ENCODE data around the gene FOXC1.

FOXC1 gene

GRCh38 chr6:1586256-1586655 lies 23.5 kb upstream of the FOXC1 start:
- TF ChIP-seq CTCF (IDR thresholded peaks at IDR 0.05; ENCODE audit: low read depth, low read length) (no peak), MYC (IDR thresholded peaks at IDR 0.05; ENCODE audit: low read depth, low read length) (no peak), POLR2A (IDR thresholded peaks at IDR 0.05; ENCODE audit: extremely low read depth, insufficient read length) (no peak)
- TF ChIP-seq, protein P1, sequence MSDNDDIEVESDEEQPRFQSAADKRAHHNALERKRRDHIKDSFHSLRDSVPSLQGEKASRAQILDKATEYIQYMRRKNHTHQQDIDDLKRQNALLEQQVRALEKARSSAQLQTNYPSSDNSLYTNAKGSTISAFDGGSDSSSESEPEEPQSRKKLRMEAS (IDR thresholded peaks at IDR 0.05; ENCODE audit: low read depth, low read length) = no peak

DNA sequence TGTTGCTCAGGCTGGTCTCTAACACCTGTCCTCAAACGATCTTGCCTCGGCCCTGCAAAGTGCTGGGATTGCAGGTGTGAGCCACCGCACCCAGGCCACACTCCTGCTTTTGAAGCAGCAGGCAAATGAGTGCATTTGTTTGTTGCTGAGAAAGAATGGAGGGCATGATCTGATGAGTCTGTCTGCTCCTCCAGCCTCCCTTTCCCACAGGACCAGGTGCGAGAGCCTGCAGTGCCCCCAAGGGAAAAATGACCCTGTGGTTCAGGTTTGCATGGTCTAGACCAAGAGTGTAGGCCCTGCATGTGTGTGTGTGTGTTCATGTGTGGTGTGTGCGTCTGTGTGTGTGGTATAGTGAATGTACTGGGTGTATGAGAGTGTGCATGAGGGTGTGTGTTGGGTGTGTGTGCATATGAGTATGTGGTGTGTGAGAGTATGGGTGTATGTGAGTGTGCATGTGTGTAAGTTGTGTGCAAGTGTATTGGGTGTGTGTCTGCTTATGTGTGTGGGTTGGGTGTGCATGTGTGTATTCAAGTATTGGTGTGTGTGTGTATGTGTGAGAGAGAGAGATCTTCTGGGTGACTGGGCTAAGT lies 22.8 kb upstream of the FOXC1 start:
- no peak for DNase-seq (ENCODE audit: low read depth)
- TF ChIP-seq MYC (IDR thresholded peaks at IDR 0.05; ENCODE audit: low read depth, low read length) (no peak), POLR2A (IDR thresholded peaks at IDR 0.05; ENCODE audit: extremely low read depth, insufficient read length) (no peak), CTCF (IDR thresholded peaks at IDR 0.05; ENCODE audit: low read depth, low read length) (no peak)
- TF ChIP-seq, protein P1 (IDR thresholded peaks at IDR 0.05; ENCODE audit: low read depth, low read length) = no peak

More at GRCh38 chr6:1586256-1586655, 23.5 kb upstream of the FOXC1 start:
- no peak overlapping the region for H3K4me3 ChIP-seq (ENCODE audit: low read depth, low read length)
- no peak for DNase-seq (ENCODE audit: low read depth)

GRCh38 chr6:1587546-1587945 lies 22.2 kb upstream of the FOXC1 start:
- DNase-seq (ENCODE audit: low read depth) = no peak
- no peak overlapping the region for H3K4me3 ChIP-seq (ENCODE audit: low read depth, low read length)
- no peak for TF ChIP-seq MYC (IDR thresholded peaks at IDR 0.05; ENCODE audit: low read depth, low read length)
- TF ChIP-seq, protein P1 (IDR thresholded peaks at IDR 0.05; ENCODE audit: low read depth, low read length) = no peak
- TF ChIP-seq POLR2A (IDR thresholded peaks at IDR 0.05; ENCODE audit: extremely low read depth, insufficient read length) = no peak
- TF ChIP-seq CTCF (IDR thresholded peaks at IDR 0.05; ENCODE audit: low read depth, low read length) = no peak

More for the DNA sequence above, 22.8 kb upstream of the FOXC1 start:
- H3K4me3 ChIP-seq (ENCODE audit: low read depth, low read length) = no peak overlapping the region

- H3K4me3 ChIP-seq (ENCODE audit: low read depth, low read length) = no peak overlapping the region
- DNase-seq (ENCODE audit: low read depth) = no peak
- no peak for TF ChIP-seq CTCF (IDR thresholded peaks at IDR 0.05; ENCODE audit: low read depth, low read length)
- no peak for TF ChIP-seq MYC (IDR thresholded peaks at IDR 0.05; ENCODE audit: low read depth, low read length)
- TF ChIP-seq, protein P1 (IDR thresholded peaks at IDR 0.05; ENCODE audit: low read depth, low read length) = no peak
These were observed 21.7 kb upstream of the FOXC1 start for GRCh38 chr6:1587977-1588376.

GRCh38 chr6:1589208-1589607 lies 20.5 kb upstream of the FOXC1 start:
- no peak for TF ChIP-seq CTCF (IDR thresholded peaks at IDR 0.05; ENCODE audit: low read depth, low read length)
- TF ChIP-seq, protein P1 (IDR thresholded peaks at IDR 0.05; ENCODE audit: low read depth, low read length) = no peak
- no peak for TF ChIP-seq MYC (IDR thresholded peaks at IDR 0.05; ENCODE audit: low read depth, low read length)
- no peak for TF ChIP-seq POLR2A (IDR thresholded peaks at IDR 0.05; ENCODE audit: extremely low read depth, insufficient read length)
- no peak for DNase-seq (ENCODE audit: low read depth)
- H3K4me3 ChIP-seq (ENCODE audit: low read depth, low read length) = no peak overlapping the region

Data from NB4 (cell line).